Activated T-helper 1 cell treated with anti-CD3 and anti-CD28 coated beads, Interleukin-12 subunit alpha, Interleukin-12 subunit beta, Interleukin-2, Interleukin-4 antibody, amounts not matched to agents 30 ng/mL and 10 ng/mL and 1 ng/mL, durations not matched to agents 14 hours and 24 hours and 36 hours (primary cell): ENCODE data around the gene LASP1. TPM values are rescaled to one million over a fixed set of nuclear protein-coding genes. Genes with fewer than 3 reads are reported as not detected.
A peak's percentile ranks its signal among the peaks of the same experiment; 100 is the strongest.
"Not testable (repeated sequence)": the region's sequence is repeated elsewhere in the genome, so short reads cannot be mapped to it uniquely, and the experiment has no call there.

Experiments
- DNase-seq: peaks from one replicate; pipeline ENCODE4 v3.0.0; 2021; ENCODE audit warnings: low spot score
- H3K27ac Mint-ChIP-seq: one replicate; pipeline ENCODE4 v1.8.0; 2021; ENCODE audit warnings: mild to moderate bottlenecking, mixed read lengths
- H3K27me3 Mint-ChIP-seq: one replicate; pipeline ENCODE4 v1.8.0; 2022; ENCODE audit warnings: mild to moderate bottlenecking, moderate library complexity, mixed read lengths; ENCODE audit not compliant: insufficient read depth
- H3K36me3 Mint-ChIP-seq: one replicate; pipeline ENCODE4 v1.8.0; 2021; ENCODE audit warnings: low read depth, mixed read lengths
- H3K4me1 Mint-ChIP-seq: one replicate; pipeline ENCODE4 v1.8.0; 2021; ENCODE audit warnings: low read depth, mixed read lengths
- H3K4me3 Mint-ChIP-seq: one replicate; pipeline ENCODE4 v1.8.0; 2021; ENCODE audit warnings: mild to moderate bottlenecking, moderate library complexity, mixed read lengths
- H3K9me3 Mint-ChIP-seq: one replicate; pipeline ENCODE4 v1.8.0; 2021; ENCODE audit warnings: mixed read lengths
- intact Hi-C: fragments of 100-400 bp; cut with micrococcal nuclease; formaldehyde crosslinking; loops from one replicate; pipeline ENCODE4 v1.15.1; 2024
- total RNA-seq: library from RNA; stranded (reverse); gene quantifications from 2 replicates; pipeline ENCODE4 v1.2.3, GENCODE V29; 2022

LASP1 gene
- total RNA-seq, 1 donor from 2014 or later = 133 TPM

GRCh38 chr17:38908676-38909181 is 38.9 kb downstream of the LASP1 start:
- Mint-ChIP-seq H3K27ac (peak overlapping the region; percentile 12), H3K36me3 (peaks cover 20% of the 10 kb centered on the region), H3K9me3 (no peaks in the 10 kb centered on the region), H3K27me3 (no peaks in the 10 kb centered on the region), H3K4me1 (peaks cover 2% of the 10 kb centered on the region), H3K4me3 (no peak overlapping the region)
- no peak for DNase-seq
- intact Hi-C loops = no loop called here

- no peaks in the 10 kb centered on the region for H3K27me3 Mint-ChIP-seq
- H3K27ac Mint-ChIP-seq = no peak overlapping the region
- H3K9me3 Mint-ChIP-seq = no peaks in the 10 kb centered on the region
- H3K4me1 Mint-ChIP-seq = no peaks in the 10 kb centered on the region
- no peak for DNase-seq
- H3K36me3 Mint-ChIP-seq = peaks cover 16% of the 10 kb centered on the region
- intact Hi-C loops = no loop called here
- no peak overlapping the region for H3K4me3 Mint-ChIP-seq
These were observed 40.5 kb downstream of the LASP1 start for GRCh38 chr17:38910325-38910724.

GRCh38 chr17:38911081-38911730 is 41.3 kb downstream of the LASP1 start:
- no peak overlapping the region for H3K27ac Mint-ChIP-seq
- H3K4me1 Mint-ChIP-seq = no peaks in the 10 kb centered on the region

GRCh38 chr17:38911731-38912081 is 41.8 kb downstream of the LASP1 start:
- H3K27me3 Mint-ChIP-seq, H3K9me3 Mint-ChIP-seq, intact Hi-C loops, DNase-seq, H3K27ac Mint-ChIP-seq, H3K4me3 Mint-ChIP-seq, H3K4me1 Mint-ChIP-seq: not testable (repeated sequence)
- H3K36me3 Mint-ChIP-seq = peaks cover 15% of the 10 kb centered on the region

More at GRCh38 chr17:38911081-38911730, 41.3 kb downstream of the LASP1 start:
- intact Hi-C loops = no loop called here
- Mint-ChIP-seq H3K9me3 (no peaks in the 10 kb centered on the region), H3K27me3 (no peaks in the 10 kb centered on the region), H3K4me3 (no peak overlapping the region), H3K36me3 (peaks cover 14% of the 10 kb centered on the region)
- no peak for DNase-seq

GRCh38 chr17:38912221-38912813 is 42.5 kb downstream of the LASP1 start:
- intact Hi-C loops = no loop called here
- H3K27ac Mint-ChIP-seq = peak overlapping the region; percentile 73

GRCh38 chr17:38914741-38915638 is 45.1 kb downstream of the LASP1 start:
- no peak overlapping the region for H3K27ac Mint-ChIP-seq
- peaks cover 21% of the 10 kb centered on the region for H3K36me3 Mint-ChIP-seq
- no peak overlapping the region for H3K4me3 Mint-ChIP-seq
- intact Hi-C loops = no loop called here
- H3K27me3 Mint-ChIP-seq = no peaks in the 10 kb centered on the region
- H3K9me3 Mint-ChIP-seq = no peaks in the 10 kb centered on the region
- no peak for DNase-seq
- no peaks in the 10 kb centered on the region for H3K4me1 Mint-ChIP-seq

More at GRCh38 chr17:38912221-38912813, 42.5 kb downstream of the LASP1 start:
- H3K9me3 Mint-ChIP-seq = no peaks in the 10 kb centered on the region
- no peaks in the 10 kb centered on the region for H3K4me1 Mint-ChIP-seq
- no peak overlapping the region for H3K4me3 Mint-ChIP-seq
- H3K27me3 Mint-ChIP-seq = no peaks in the 10 kb centered on the region
- peaks cover 18% of the 10 kb centered on the region for H3K36me3 Mint-ChIP-seq
- DNase-seq = no peak

GRCh38 chr17:38915639-38915995 is 45.8 kb downstream of the LASP1 start:
- H3K27ac Mint-ChIP-seq = no peak overlapping the region
- no peaks in the 10 kb centered on the region for H3K9me3 Mint-ChIP-seq
- peaks cover 26% of the 10 kb centered on the region for H3K36me3 Mint-ChIP-seq
- no peak for DNase-seq
- no peaks in the 10 kb centered on the region for H3K4me1 Mint-ChIP-seq
- H3K27me3 Mint-ChIP-seq = no peaks in the 10 kb centered on the region
- no peak overlapping the region for H3K4me3 Mint-ChIP-seq
- intact Hi-C loops = no loop called here

GRCh38 chr17:38916771-38917170 is 46.9 kb downstream of the LASP1 start:
- no peak for DNase-seq
- Mint-ChIP-seq H3K27me3 (no peaks in the 10 kb centered on the region), H3K36me3 (peaks cover 29% of the 10 kb centered on the region), H3K4me1 (no peaks in the 10 kb centered on the region), H3K9me3 (no peaks in the 10 kb centered on the region), H3K4me3 (no peak overlapping the region), H3K27ac (peak overlapping the region; percentile 36)
- intact Hi-C loops = no loop called here

GRCh38 chr17:38917259-38917658 is 47.4 kb downstream of the LASP1 start:
- intact Hi-C loops = no loop called here
- no peaks in the 10 kb centered on the region for H3K9me3 Mint-ChIP-seq
- H3K27me3 Mint-ChIP-seq = no peaks in the 10 kb centered on the region
- H3K27ac Mint-ChIP-seq = peak overlapping the region; percentile 36
- H3K4me1 Mint-ChIP-seq = no peaks in the 10 kb centered on the region
- no peak for DNase-seq
- H3K36me3 Mint-ChIP-seq = peaks cover 29% of the 10 kb centered on the region
- H3K4me3 Mint-ChIP-seq = no peak overlapping the region

GRCh38 chr17:38918129-38918913 is 48.5 kb downstream of the LASP1 start:
- Mint-ChIP-seq H3K27ac (no peak overlapping the region), H3K9me3 (no peaks in the 10 kb centered on the region), H3K36me3 (peaks cover 29% of the 10 kb centered on the region), H3K4me3 (no peak overlapping the region), H3K4me1 (no peaks in the 10 kb centered on the region), H3K27me3 (no peaks in the 10 kb centered on the region)
- intact Hi-C loops = no loop called here
- DNase-seq = no peak

- H3K36me3 Mint-ChIP-seq = peaks cover 28% of the 10 kb centered on the region
- H3K9me3 Mint-ChIP-seq = no peaks in the 10 kb centered on the region
- no peaks in the 10 kb centered on the region for H3K27me3 Mint-ChIP-seq
- no peak overlapping the region for H3K4me3 Mint-ChIP-seq
- intact Hi-C loops = no loop called here
- no peak overlapping the region for H3K27ac Mint-ChIP-seq
- H3K4me1 Mint-ChIP-seq = no peaks in the 10 kb centered on the region
- no peak for DNase-seq
These were observed 49.1 kb downstream of the LASP1 start for GRCh38 chr17:38918916-38919315.

GRCh38 chr17:38919316-38920078 is 49.6 kb downstream of the LASP1 start:
- DNase-seq = no peak
- Mint-ChIP-seq H3K9me3 (no peaks in the 10 kb centered on the region), H3K36me3 (peaks cover 23% of the 10 kb centered on the region), H3K27ac (peak overlapping the region; percentile 8), H3K4me3 (no peak overlapping the region), H3K4me1 (no peaks in the 10 kb centered on the region), H3K27me3 (no peaks in the 10 kb centered on the region)
- intact Hi-C loops = no loop called here
